BLaER1 treated with 17β-estradiol and CSF1 and Interleukin-3, amounts not matched to agents 10 nM and 100 nM (cell line): ENCODE results near the gene SNAP25.

Source experiments
- H3K27ac ChIP-seq, 11 experiments: shearing (Covaris generic); formaldehyde crosslinking; 2 replicates each; pipeline ENCODE4 v1.8.1; 2022
- H3K27me3 ChIP-seq, 11 experiments: shearing (Covaris generic); formaldehyde crosslinking; 2 replicates each; pipeline ENCODE4 v1.8.1; 2022
- H3K36me3 ChIP-seq, 11 experiments: shearing (Covaris generic); formaldehyde crosslinking; 2 replicates each; pipeline ENCODE4 v1.8.1; 2022
- H3K4me1 ChIP-seq, 10 experiments: shearing (Covaris generic); formaldehyde crosslinking; 2 replicates each; pipeline ENCODE4 v1.8.1; 2022
- H3K4me2 ChIP-seq, 11 experiments: shearing (Covaris generic); formaldehyde crosslinking; 2 replicates each; pipeline ENCODE4 v1.8.1; 2022
- H3K4me3 ChIP-seq, 10 experiments: shearing (Covaris generic); formaldehyde crosslinking; 2 replicates each; pipeline ENCODE4 v1.8.1; 2022
- H3K9ac ChIP-seq, 11 experiments: shearing (Covaris generic); formaldehyde crosslinking; 2 replicates each; pipeline ENCODE4 v1.8.1; 2022
- H3K9me3 ChIP-seq, 11 experiments: shearing (Covaris generic); formaldehyde crosslinking; replicated peaks in 1 of 11; 2 replicates each; pipeline ENCODE4 v1.8.1; 2022
- H4K20me1 ChIP-seq, 11 experiments: shearing (Covaris generic); formaldehyde crosslinking; 2 replicates each; pipeline ENCODE4 v1.8.1; 2022
- Cebpa-rat ChIP-seq, 11 experiments: shearing (Covaris generic); IDR thresholded peaks; 2 replicates each; pipeline ENCODE4 v1.8.1; 2022

The SNAP25 gene

GRCh38 chr20:10178727-10179313, 39.8 kb upstream of the SNAP25 start:
- no peaks in the 10 kb centered on the region for H3K9me3 ChIP-seq
- no peak overlapping the region for H3K9ac ChIP-seq
- no peak overlapping the region for H3K27ac ChIP-seq
- TF ChIP-seq Cebpa-rat (IDR thresholded peaks at IDR 0.05), result no peak
- no peaks in the 10 kb centered on the region for H3K36me3 ChIP-seq
- H3K27me3 ChIP-seq, result no peaks in the 10 kb centered on the region
- H3K4me2 ChIP-seq, result no peak overlapping the region
- H3K4me1 ChIP-seq, result no peaks in the 10 kb centered on the region
- no peak overlapping the region for H3K4me3 ChIP-seq
- no peaks in the 10 kb centered on the region for H4K20me1 ChIP-seq

GRCh38 chr20:10179574-10180298, 38.9 kb upstream of the SNAP25 start:
- no peak for TF ChIP-seq Cebpa-rat (IDR thresholded peaks at IDR 0.05)
- Histone ChIP-seq H3K9me3 (peaks cover 0 to 5% (median 0%) of the 10 kb centered on the region in 11 experiments; a peak in 3 of 22 replicates), H3K4me3 (no peak overlapping the region), H3K4me1 (no peaks in the 10 kb centered on the region), H3K27ac (no peak overlapping the region), H4K20me1 (no peaks in the 10 kb centered on the region), H3K9ac (no peak overlapping the region), H3K27me3 (no peaks in the 10 kb centered on the region), H3K4me2 (no peak overlapping the region), H3K36me3 (no peaks in the 10 kb centered on the region)

GRCh38 chr20:10180651-10181235, 37.9 kb upstream of the SNAP25 start:
- Histone ChIP-seq H3K9me3 (peaks cover 0 to 15% (median 5%) of the 10 kb centered on the region in 11 experiments; a peak in 13 of 22 replicates), H3K4me3 (no peak overlapping the region), H4K20me1 (no peaks in the 10 kb centered on the region), H3K9ac (no peak overlapping the region), H3K27ac (no peak overlapping the region), H3K4me2 (no peak overlapping the region), H3K4me1 (no peaks in the 10 kb centered on the region), H3K27me3 (no peaks in the 10 kb centered on the region), H3K36me3 (no peaks in the 10 kb centered on the region)
- no peak for TF ChIP-seq Cebpa-rat (IDR thresholded peaks at IDR 0.05)

GRCh38 chr20:10185741-10186558, 32.7 kb upstream of the SNAP25 start:
- Histone ChIP-seq H3K27ac (no peak overlapping the region), H3K4me2 (no peak overlapping the region), H3K27me3 (no peaks in the 10 kb centered on the region), H3K4me1 (no peaks in the 10 kb centered on the region), H3K4me3 (no peak overlapping the region), H3K36me3 (no peaks in the 10 kb centered on the region), H3K9ac (no peak overlapping the region), H4K20me1 (no peaks in the 10 kb centered on the region), H3K9me3 (peaks cover 0 to 37% (median 19%) of the 10 kb centered on the region in 11 experiments; a peak in 17 of 22 replicates)
- TF ChIP-seq Cebpa-rat (IDR thresholded peaks at IDR 0.05), result no peak

GRCh38 chr20:10190456-10190855, 28.2 kb upstream of the SNAP25 start:
- Histone ChIP-seq H3K27ac (no peak overlapping the region), H3K9me3 (peaks cover 0 to 25% (median 19%) of the 10 kb centered on the region in 11 experiments; a peak in 16 of 22 replicates), H3K36me3 (no peaks in the 10 kb centered on the region), H3K27me3 (no peaks in the 10 kb centered on the region), H3K4me2 (no peak overlapping the region), H3K9ac (no peak overlapping the region), H4K20me1 (no peaks in the 10 kb centered on the region), H3K4me3 (no peak overlapping the region), H3K4me1 (no peaks in the 10 kb centered on the region)
- no peak for TF ChIP-seq Cebpa-rat (IDR thresholded peaks at IDR 0.05)

GRCh38 chr20:10192171-10192570, 26.5 kb upstream of the SNAP25 start:
- no peak for TF ChIP-seq Cebpa-rat (IDR thresholded peaks at IDR 0.05)
- no peak overlapping the region for H3K27ac ChIP-seq
- H3K4me3 ChIP-seq, result no peak overlapping the region
- H3K4me1 ChIP-seq, result no peaks in the 10 kb centered on the region
- no peak overlapping the region for H3K4me2 ChIP-seq
- H3K9me3 ChIP-seq, result peaks cover 0 to 8% (median 6%) of the 10 kb centered on the region in 11 experiments; a peak in 13 of 22 replicates
- H4K20me1 ChIP-seq, result no peaks in the 10 kb centered on the region
- H3K36me3 ChIP-seq, result no peaks in the 10 kb centered on the region
- H3K9ac ChIP-seq, result no peak overlapping the region
- no peaks in the 10 kb centered on the region for H3K27me3 ChIP-seq

GRCh38 chr20:10194166-10194565, 24.5 kb upstream of the SNAP25 start:
- H3K27me3 ChIP-seq, result no peaks in the 10 kb centered on the region

GRCh38 chr20:10200330-10200729, 18.3 kb upstream of the SNAP25 start:
- no peak overlapping the region for H3K4me3 ChIP-seq
- no peak overlapping the region for H3K27ac ChIP-seq

More at GRCh38 chr20:10194166-10194565, 24.5 kb upstream of the SNAP25 start:
- Histone ChIP-seq H3K36me3 (no peaks in the 10 kb centered on the region), H3K27ac (no peak overlapping the region), H3K9me3 (no peaks in the 10 kb centered on the region), H3K4me2 (no peak overlapping the region), H3K4me1 (no peaks in the 10 kb centered on the region), H3K9ac (no peak overlapping the region), H3K4me3 (no peak overlapping the region), H4K20me1 (no peaks in the 10 kb centered on the region)
- TF ChIP-seq Cebpa-rat (IDR thresholded peaks at IDR 0.05), result no peak

GRCh38 chr20:10201321-10201870, 17.2 kb upstream of the SNAP25 start:
- no peak overlapping the region for H3K4me3 ChIP-seq
- H3K27ac ChIP-seq, result no peak overlapping the region
- H4K20me1 ChIP-seq, result no peaks in the 10 kb centered on the region
- H3K9ac ChIP-seq, result no peak overlapping the region
- TF ChIP-seq Cebpa-rat (IDR thresholded peaks at IDR 0.05), result no peak
- H3K27me3 ChIP-seq, result no peaks in the 10 kb centered on the region
- H3K4me2 ChIP-seq, result no peak overlapping the region
- H3K36me3 ChIP-seq, result no peaks in the 10 kb centered on the region
- H3K9me3 ChIP-seq, result no peaks in the 10 kb centered on the region
- H3K4me1 ChIP-seq, result no peaks in the 10 kb centered on the region

More at GRCh38 chr20:10200330-10200729, 18.3 kb upstream of the SNAP25 start:
- Histone ChIP-seq H3K9ac (no peak overlapping the region), H4K20me1 (no peaks in the 10 kb centered on the region), H3K4me2 (no peak overlapping the region), H3K36me3 (no peaks in the 10 kb centered on the region), H3K4me1 (no peaks in the 10 kb centered on the region), H3K9me3 (no peaks in the 10 kb centered on the region), H3K27me3 (no peaks in the 10 kb centered on the region)
- TF ChIP-seq Cebpa-rat (IDR thresholded peaks at IDR 0.05), result no peak
